Esophagus muscularis mucosa (tissue), 4 donors: ENCODE measurements around the gene LILRB2.
"Not testable (repeated sequence)": the region's sequence is repeated elsewhere in the genome, so short reads cannot be mapped to it uniquely, and the experiment has no call there.

Experiments used
- CTCF ChIP-seq, 3 experiments: fragments of 200-600 bp in 2 of 3; fragments of 450-650 bp in 1 of 3; sonication (generic) in 2 of 3; IDR thresholded peaks; one replicate each; pipeline ENCODE4 v1.5.1; 2017 to 2019; ENCODE audit warnings: antibody characterized with exemption in 3 of 3, mild to moderate bottlenecking in 2 of 3, moderate library complexity in 1 of 3
- EP300 ChIP-seq: sonication (generic); formaldehyde crosslinking; IDR thresholded peaks from one replicate; pipeline ENCODE4 v1.6.1; 2017; ENCODE audit warnings: antibody characterized with exemption
- POLR2A ChIP-seq: fragments of 450-650 bp; IDR thresholded peaks from one replicate; pipeline ENCODE4 v1.6.1; 2017; ENCODE audit warnings: antibody characterized with exemption, moderate library complexity, mild to moderate bottlenecking, low read depth
- POLR2AphosphoS5 ChIP-seq, 2 donors: sonication (generic); formaldehyde crosslinking; IDR thresholded peaks; one replicate each; pipeline ENCODE4 v1.6.1; 2017; ENCODE audit warnings: antibody characterized with exemption in 2 of 2

GRCh38 chr19:54280441-54280840, 469 bp downstream of the LILRB2 start:
- TF ChIP-seq CTCF (IDR thresholded peaks at IDR 0.05); EP300; POLR2AphosphoS5 (IDR thresholded peaks at IDR 0.05); POLR2A: not testable (repeated sequence)
